NCI-H2171 treated with DMSO at 0.1 percent for 48 hours (cell line): ENCODE results near the gene CHRFAM7A.
"Not testable (repeated sequence)": the region's sequence is repeated elsewhere in the genome, so short reads cannot be mapped to it uniquely, and the experiment has no call there.

Source experiments
- DNase-seq: peaks from one replicate; lab custom pipeline; 2025; lab: John Stamatoyannopoulos, UW

Gene CHRFAM7A

GRCh38 chr15:30392766-30393663 lies at the start of gene CHRFAM7A:
Gene CHRFAM7A, minus strand, starts transcription at chr15:30393540. Its CDS starts 10,189 bp downstream, at chr15:30383351.
- not testable (repeated sequence) for DNase-seq

GRCh38 chr15:30438348-30438747 lies 45.0 kb upstream of the CHRFAM7A start:
- not testable (repeated sequence) for DNase-seq

- DNase-seq: not testable (repeated sequence)
These were observed 42.5 kb upstream of the CHRFAM7A start for GRCh38 chr15:30435878-30436277.

GRCh38 chr15:30420723-30421122 lies 27.4 kb upstream of the CHRFAM7A start:
- not testable (repeated sequence) for DNase-seq

GRCh38 chr15:30414160-30414559 lies 20.8 kb upstream of the CHRFAM7A start, which contains the start of gene GOLGA8R:
Gene GOLGA8R, minus strand, starts transcription at chr15:30414260. Its CDS starts 98 bp downstream, at chr15:30414162.
- DNase-seq: not testable (repeated sequence)

GRCh38 chr15:30407636-30408035 lies 14.3 kb upstream of the CHRFAM7A start:
- not testable (repeated sequence) for DNase-seq

GRCh38 chr15:30398988-30399387 lies 5.6 kb upstream of the CHRFAM7A start:
- DNase-seq: not testable (repeated sequence)

GRCh38 chr15:30393664-30393991 lies 288 bp upstream of the CHRFAM7A start:
- not testable (repeated sequence) for DNase-seq

- not testable (repeated sequence) for DNase-seq
These were observed 6.9 kb downstream of the CHRFAM7A start for GRCh38 chr15:30386318-30386887.

GRCh38 chr15:30377082-30377413 lies 16.3 kb downstream of the CHRFAM7A start:
- not testable (repeated sequence) for DNase-seq

- DNase-seq: not testable (repeated sequence)
These were observed 16.8 kb downstream of the CHRFAM7A start for GRCh38 chr15:30376375-30377081.

- DNase-seq: not testable (repeated sequence)
These were observed 17.5 kb downstream of the CHRFAM7A start for GRCh38 chr15:30375872-30376271.

- not testable (repeated sequence) for DNase-seq
These were observed 18.5 kb downstream of the CHRFAM7A start for GRCh38 chr15:30374862-30375261.

- not testable (repeated sequence) for DNase-seq
These were observed 25.1 kb downstream of the CHRFAM7A start for GRCh38 chr15:30368271-30368670.

GRCh38 chr15:30367246-30367645 lies 26.1 kb downstream of the CHRFAM7A start:
- DNase-seq: not testable (repeated sequence)

GRCh38 chr15:30361404-30361803 lies 31.9 kb downstream of the CHRFAM7A start:
- DNase-seq: not testable (repeated sequence)

- not testable (repeated sequence) for DNase-seq
These were observed 32.4 kb downstream of the CHRFAM7A start for GRCh38 chr15:30360990-30361389.

- DNase-seq: not testable (repeated sequence)
These were observed 38.3 kb downstream of the CHRFAM7A start for GRCh38 chr15:30355043-30355442.

GRCh38 chr15:30349803-30350202 lies 43.5 kb downstream of the CHRFAM7A start:
- not testable (repeated sequence) for DNase-seq

GRCh38 chr15:30336584-30336983 lies 56.8 kb downstream of the CHRFAM7A start:
- DNase-seq: not testable (repeated sequence)

GRCh38 chr15:30334152-30334551 lies 59.2 kb downstream of the CHRFAM7A start:
- DNase-seq: not testable (repeated sequence)

GRCh38 chr15:30326145-30326544 lies 67.2 kb downstream of the CHRFAM7A start:
- DNase-seq: not testable (repeated sequence)
